GM18526 (cell line): ENCODE results near the gene PWWP2B.

Experiments
- POLR2A ChIP-seq: IDR thresholded peaks from 3 replicates; pipeline ENCODE4 v1.6.1; 2011; ENCODE audit not compliant: insufficient read length; ENCODE audit errors: extremely low read depth

The PWWP2B gene

DNA sequence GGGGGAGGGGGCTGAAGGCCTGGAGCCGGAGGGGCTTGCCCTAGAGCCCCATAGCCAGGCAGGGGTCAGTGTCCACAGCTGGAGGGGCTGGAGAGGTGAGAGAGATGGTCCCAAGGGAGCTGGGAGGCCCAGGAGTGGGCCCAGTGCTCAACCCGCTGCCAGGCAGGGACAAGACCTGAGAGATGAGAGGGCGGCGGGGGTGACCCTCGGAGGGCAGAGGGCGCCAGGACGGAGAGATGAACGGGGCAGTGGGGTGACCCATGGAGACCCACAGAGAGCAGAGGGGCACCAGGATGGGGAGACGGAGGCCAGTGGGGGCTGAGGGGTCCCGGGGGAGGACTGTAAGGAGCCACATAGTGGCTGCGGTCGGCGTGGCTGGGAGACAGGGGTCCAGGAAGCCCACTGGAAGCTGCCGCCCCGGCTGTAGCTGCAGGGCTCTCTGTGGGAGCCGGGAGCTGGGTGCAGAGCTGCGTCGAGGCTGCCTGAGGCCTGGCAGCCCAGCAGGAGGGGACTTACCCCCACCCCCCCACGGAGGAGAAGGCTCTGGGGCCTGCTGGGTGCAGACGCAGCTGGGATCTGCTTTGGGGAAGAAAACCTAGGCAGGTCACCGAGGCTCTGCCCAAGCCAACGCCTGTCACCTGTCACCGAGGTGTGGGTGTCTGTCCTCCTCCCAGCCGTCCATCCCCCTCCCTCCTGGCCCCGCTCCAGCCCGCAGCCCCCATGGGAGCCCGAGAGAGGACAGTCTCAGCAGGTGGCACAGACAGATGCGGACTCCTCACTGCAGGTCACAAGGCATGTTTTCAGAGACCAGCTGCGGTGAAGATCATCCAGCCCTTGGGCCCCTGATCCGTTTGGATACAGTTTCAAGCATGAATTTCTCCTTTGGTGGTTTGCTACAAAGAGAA is 25.1 kb downstream of the PWWP2B start:
- TF ChIP-seq POLR2A, result no peak

DNA sequence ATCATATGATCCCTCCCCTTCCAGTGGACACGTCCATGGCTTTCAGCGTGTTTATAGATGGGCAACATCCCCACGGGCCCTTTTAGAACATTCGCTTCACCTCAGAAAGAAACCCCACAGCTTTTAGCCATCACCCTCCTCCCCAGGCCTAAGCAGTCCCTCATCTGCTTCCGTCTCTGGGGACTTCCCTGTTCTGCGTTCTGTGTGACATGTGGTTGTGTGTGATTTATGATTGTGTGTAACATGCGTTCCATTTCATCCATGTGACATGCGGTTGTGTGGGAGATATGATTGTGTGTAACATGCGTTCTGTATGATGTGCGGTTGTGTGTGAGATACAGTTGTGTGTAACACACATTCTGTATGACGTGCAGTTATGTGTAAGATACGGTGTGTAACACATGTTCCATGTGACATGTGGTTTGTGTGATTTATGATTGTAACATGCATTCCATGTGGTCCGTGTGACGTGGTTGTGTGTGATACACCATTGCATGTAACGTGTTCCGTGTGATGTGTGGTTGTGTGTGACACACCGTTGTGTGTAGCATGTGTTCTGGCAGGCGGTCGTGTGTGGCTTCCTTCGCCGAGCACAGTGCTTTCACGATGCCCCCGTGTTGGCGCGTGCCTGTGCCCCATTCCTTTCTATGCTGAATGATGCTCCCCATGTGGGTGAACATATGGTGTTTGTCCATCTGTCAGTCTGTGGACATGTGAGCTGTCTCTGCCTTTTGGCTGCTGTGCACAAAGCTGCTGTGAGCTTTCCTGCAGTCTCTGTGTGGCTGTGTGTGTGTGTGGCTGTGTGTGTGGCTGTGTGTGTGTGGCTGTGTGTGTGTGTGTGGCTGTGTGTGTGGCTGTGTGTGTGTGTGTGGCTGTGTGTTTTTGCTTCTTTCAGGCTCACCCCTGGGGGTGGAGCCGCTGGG is 26.2 kb downstream of the PWWP2B start:
- no peak for TF ChIP-seq POLR2A

DNA sequence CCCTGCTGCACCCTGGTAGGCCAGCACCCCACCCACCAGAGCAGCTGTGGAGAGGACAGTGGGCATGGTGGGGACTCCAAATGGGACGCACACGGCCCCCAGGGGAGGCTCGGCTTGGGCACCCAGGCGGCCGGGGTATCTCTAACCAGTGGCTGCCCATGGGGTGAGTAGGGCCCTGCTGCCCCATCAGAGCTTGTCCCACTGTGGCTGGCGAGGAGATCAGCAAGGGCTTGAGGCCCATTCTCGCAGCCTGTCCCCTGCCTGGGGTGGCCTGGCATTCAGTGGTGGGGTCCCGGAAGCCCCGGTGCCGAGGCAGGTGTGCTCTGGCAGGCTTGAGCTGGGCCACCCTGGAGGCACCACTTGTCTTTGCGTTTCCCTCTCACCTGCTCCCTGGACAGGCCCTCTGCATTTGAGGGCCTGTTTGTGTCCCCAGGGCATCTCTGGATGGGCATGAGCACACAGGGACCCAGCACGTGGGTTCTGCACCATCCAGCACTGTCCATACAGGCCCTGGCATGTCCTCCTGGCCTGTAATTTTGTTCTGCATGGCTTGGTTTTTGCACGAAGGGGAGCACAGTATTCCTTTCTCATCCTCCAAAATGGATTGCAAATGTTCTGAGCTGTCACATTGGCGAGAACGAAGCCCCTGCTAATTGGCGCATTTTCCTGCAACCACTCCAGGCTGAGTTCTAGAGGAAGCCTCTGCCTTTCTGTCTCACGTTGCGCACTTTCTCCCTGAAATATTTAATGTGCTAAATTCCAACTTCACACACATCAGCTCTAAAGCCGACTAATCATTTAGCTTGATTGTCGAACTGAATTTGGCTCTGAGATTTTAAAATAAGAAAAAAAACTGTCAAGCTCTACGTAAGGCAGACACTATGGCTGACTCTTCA is 27.2 kb downstream of the PWWP2B start:
- TF ChIP-seq POLR2A, result no peak

DNA sequence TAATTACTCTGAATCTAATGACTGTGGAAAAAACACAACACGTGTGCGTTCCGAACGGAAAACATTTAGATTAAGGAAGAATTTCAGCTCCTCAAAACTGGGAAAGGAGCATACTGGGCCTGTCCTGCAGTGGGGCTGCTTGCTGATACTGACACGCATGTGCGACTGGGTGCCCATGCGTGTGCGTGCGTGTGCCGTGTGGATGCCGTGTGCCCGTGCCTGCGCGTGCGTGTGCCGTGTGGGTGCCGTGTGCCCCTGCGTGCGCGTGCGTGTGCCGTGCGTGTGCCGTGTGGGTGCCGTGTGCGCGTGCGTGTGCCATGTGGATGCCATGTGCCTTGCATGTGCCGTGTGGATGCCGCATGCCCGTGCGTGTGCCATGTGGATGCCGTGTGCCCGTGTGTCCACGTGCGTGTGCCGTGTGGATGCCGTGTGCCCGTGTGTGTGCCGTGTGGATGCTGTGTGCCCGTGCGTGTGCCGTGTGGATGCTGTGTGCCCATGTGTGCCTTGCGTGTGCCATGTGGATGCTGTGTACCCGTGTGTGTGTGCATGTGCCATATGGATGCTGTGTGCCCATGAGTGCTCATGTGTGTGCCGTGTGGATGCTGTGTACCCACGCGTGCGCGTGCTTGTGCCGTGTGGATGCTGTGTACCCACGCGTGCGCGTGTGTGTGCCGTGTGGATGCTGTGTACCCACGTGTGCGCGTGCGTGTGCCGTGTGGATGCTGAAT is 28.2 kb downstream of the PWWP2B start:
- no peak for TF ChIP-seq POLR2A

DNA sequence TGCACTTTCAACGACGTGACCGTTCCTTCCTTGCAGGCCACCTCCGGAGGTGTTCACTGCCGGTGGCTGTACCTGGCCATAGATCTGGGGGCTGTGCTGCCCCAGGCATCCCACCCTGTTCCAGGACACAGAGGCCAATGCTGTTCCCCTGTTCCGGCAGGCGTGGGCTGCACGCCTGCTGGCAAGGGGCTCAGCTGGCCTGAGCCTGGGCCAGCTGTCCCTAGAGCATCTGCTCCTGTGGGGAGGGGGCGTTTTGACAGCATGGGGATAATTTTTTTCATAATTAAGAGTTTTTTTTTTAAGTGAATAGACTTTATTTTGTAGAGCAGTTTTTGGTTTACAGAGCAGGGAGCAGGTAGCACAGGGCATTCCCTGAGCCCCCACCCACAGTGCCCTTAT is 28.8 kb downstream of the PWWP2B start:
- no peak for TF ChIP-seq POLR2A

DNA sequence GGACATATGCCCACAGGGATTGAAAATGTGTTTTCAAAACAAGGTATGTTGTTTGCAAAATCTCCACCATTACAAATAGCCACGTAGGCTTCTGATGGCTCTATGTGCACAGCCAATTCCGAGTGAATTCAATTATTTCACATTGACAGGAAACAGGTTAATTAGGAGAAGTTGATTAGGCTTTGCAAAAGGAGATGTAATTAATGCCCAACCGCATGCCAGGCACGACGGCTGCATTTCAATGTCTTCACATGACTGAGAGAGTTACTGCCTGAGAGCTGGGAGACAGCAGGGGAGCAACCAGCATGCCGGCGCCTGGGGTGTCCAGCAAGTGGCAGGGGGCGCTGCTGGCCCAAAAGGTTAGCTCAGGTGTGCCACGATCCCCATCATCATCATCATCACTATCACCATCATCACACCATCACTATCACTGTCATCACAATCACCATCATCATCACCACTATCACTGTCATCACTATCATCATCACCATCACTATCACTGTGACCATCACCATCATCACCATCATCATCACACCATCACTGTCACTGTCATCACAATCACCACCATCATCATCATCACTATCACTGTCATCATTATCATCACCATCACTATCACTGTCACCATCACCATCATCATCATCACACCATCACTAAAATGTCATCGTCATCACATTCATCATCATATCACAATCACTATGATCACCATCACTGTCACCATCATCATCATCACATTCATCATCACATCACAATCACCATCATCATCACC is 30.2 kb downstream of the PWWP2B start:
- TF ChIP-seq POLR2A, result no peak

DNA sequence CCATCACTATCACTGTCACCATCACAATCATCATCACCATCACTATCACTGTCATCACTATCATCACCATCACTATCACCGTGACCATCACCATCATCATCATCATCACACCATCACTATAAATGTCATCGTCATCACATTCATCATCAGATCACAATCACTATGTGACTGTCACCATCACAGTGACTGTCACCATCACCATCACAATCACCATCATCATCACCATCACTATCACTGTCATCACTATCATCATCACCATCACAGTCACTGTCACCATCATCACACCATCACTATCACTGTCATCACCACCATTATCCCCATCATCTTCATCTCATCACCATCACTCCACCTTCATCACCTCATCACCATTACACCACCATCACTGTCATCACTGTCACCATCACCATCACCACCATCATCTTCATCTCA is 31.0 kb downstream of the PWWP2B start:
- no peak for TF ChIP-seq POLR2A

DNA sequence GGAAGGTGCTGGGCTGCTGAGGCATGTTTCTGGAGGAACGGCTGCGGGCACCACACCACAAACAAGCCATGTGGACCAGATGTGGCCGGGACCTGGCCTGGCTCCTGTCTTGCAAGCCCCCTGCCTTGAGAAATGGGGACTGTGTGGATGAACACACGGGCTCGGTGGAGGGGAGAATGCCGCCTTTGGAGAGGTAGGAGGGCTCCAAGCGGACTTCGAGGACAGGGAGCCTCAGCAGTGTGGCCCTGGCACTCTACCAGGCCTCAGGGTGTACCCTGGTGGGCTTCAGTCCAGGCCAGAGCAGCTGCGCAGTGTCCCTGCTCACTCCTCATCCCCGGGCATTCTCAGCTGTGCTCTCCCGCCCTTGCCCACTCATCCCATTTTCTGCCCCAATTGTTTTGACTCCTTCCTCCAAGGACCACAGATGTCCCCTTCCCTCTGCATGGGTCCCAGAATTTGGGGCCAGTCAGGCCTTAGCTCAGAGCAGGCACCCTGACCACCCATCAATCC is 31.5 kb downstream of the PWWP2B start:
- no peak for TF ChIP-seq POLR2A

DNA sequence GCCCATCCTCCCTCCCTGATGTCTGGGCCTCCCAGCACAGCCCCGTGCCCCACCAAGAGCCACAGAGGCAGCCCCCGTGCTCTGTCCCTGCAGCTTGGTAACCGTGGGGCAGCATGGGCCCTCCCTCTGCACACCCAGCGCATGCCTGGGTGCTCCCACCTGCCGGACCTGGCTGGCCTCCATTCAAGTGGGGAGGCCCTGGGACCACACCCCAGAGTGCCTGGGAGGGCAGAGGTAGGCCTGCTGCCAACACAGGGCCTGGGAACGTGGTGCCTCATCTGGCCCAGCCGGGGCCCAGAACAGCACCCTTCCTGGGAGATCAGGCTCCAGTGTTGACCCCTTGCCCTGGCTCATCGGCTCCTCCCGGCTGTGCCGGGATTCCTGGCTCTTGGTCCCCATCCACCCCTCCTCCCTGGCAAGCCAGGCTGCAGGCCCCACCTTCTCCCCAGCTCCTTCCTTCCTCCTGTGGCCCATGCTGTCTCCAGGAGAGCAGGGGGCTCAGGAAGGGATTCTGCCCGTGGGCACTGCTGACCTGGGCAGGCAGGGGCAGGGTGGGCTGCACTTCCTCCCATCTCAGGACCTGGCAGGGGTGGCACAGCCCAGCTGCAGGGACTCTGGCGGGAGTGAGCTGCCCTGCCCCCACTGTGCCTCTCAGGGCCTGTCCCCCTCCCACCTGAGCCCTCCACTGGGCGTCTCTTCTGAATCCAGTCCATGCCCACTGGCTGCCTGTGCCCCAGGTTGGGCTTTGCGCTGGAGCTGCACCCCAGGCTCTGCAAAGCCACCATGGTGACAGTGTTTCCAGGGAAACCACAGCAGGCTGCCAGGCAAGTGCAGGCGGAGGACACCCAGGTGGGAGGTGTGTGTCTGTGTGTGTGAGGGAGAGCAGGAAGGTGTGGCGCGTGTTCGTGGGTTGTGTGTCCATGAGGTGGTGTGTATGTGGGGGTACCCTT is 32.6 kb downstream of the PWWP2B start:
- TF ChIP-seq POLR2A, result no peak

DNA sequence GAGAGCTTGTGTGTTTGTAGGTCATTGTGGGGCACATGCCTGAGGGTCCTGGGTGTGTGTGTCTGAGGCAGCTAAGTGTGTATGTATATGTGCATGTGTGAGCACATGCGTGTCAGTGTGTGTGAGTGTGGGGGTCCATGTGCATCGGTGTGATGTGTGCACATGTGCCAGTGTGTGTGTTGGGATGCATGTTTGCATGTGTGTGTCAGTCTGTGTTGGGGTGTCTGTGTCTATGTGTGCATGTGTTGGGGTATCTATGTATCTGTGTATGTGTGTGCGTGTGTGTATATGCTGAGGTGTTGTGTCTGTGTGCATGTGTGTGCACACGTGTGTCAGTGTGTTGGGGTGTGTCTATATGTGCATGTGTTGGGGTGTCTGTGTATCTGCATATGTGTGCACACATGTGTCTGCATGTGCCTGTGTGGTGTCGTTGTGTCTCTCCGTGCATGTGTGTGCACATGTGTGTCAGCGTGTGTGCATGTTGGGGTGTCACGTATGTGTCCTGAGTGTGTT is 33.3 kb downstream of the PWWP2B start:
- TF ChIP-seq POLR2A, result no peak

DNA sequence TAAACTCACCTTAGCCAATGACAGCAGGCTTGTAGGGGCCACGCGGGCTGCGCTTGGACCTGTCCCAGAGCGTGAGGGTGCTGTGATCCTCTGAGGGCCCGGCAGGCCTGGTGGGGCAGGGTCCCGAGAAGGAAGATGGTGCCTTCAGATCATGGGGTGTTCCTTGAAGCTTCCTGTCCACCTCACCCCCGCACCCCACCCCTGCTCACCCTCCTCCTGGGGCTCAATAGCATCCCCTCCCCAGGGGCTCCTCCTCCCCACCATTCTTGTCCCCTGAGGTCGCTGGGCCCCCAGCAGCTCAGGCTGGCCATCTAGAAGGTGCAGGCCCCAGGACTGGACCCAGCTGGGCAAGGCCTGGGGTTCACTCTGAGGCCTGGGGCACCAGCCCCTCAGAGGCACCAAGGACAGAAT is 33.9 kb downstream of the PWWP2B start:
- TF ChIP-seq POLR2A, result no peak

DNA sequence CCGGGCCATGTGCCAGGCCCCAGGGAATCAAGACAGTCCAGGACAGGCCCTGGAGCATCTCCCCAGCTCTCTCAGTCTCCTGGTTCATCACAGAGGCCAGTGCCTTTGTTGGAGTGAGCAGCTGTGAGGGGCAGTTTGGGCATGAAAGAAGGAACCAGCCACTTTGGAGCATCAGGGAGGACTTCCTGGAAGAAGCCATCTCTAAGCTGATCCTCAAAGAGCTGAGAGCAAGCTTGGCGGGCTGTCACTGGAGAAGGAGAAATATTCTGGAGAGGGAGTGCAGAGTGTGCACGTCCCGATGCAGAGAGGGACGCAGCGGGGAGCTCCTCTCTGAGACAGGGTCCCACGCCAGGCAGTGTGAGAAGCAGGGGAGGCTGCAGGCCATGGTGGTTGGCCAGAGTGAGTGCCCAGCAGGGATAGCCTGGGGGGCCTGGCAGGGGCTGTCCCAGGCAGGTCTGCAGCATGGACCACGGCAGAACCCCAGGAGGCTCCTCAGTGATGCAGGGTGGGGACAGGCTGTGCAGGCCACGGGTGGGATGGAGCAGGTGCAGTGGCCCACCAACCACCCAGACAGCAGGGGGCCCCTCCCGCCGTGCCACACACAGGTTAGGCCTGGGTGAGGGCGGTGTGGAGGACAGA is 34.7 kb downstream of the PWWP2B start:
- no peak for TF ChIP-seq POLR2A
